ENCODE measurements around the gene PIGX.

DNA sequence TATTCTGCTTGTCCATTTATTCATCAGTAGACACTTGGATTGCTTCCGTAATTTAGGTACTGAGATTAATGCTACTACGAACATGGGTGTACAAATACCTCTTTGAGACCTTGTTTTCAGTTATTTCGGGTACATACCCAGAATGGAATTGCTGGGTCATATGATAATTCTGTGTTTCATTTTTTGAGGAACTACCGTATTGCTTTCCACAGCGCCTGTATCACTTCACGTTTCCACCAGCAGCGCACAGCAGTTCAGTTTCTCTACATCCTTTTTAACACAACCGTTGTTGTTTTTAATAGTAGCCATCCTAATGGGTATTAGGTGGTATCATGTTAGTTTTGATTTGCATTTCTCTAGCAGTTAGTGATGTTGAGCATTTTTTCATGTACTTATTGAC, 36.9 kb downstream of the PIGX start:
- TF ChIP-seq, protein P1, sequence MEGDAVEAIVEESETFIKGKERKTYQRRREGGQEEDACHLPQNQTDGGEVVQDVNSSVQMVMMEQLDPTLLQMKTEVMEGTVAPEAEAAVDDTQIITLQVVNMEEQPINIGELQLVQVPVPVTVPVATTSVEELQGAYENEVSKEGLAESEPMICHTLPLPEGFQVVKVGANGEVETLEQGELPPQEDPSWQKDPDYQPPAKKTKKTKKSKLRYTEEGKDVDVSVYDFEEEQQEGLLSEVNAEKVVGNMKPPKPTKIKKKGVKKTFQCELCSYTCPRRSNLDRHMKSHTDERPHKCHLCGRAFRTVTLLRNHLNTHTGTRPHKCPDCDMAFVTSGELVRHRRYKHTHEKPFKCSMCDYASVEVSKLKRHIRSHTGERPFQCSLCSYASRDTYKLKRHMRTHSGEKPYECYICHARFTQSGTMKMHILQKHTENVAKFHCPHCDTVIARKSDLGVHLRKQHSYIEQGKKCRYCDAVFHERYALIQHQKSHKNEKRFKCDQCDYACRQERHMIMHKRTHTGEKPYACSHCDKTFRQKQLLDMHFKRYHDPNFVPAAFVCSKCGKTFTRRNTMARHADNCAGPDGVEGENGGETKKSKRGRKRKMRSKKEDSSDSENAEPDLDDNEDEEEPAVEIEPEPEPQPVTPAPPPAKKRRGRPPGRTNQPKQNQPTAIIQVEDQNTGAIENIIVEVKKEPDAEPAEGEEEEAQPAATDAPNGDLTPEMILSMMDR (IDR thresholded peaks at IDR 0.05): no peak
- TF ChIP-seq EZH2 (IDR thresholded peaks at IDR 0.05; ENCODE audit: borderline replicate concordance, insufficient read depth, low read depth, low read length, poor library complexity, severe bottlenecking): no peak

Data from B cell (primary cell).